BE2C (cell line): Measurements from ENCODE around the gene NOTO.

Source experiments
- DNase-seq: peaks from one replicate; pipeline ENCODE4 v3.0.0-alpha.2; 2020
- H3K27me3 ChIP-seq: fragments of 250-450 bp; sonication (Bioruptor Pico); 2 replicates; pipeline ENCODE4 v1.5.1; 2020; ENCODE audit warnings: mild to moderate bottlenecking
- H3K36me3 ChIP-seq: fragments of 250-450 bp; sonication (Bioruptor Pico); 2 replicates; pipeline ENCODE4 v1.5.1; 2020; ENCODE audit warnings: mild to moderate bottlenecking
- H3K4me1 ChIP-seq: fragments of 250-450 bp; sonication (Bioruptor Pico); 2 replicates; pipeline ENCODE4 v1.5.1; 2020
- H3K4me3 ChIP-seq: 2 replicates; pipeline ENCODE4 v1.5.1; 2011; ENCODE audit warnings: low read depth, low read length
- H3K9me3 ChIP-seq: fragments of 250-450 bp; sonication (Bioruptor Pico); 2 replicates; pipeline ENCODE4 v1.5.1; 2020
- TF ChIP-seq, protein P1 (sequence below): IDR thresholded peaks from 2 replicates; pipeline ENCODE4 v1.5.1; 2012; ENCODE audit warnings: mild to moderate bottlenecking, low read depth, low read length

Gene NOTO

DNA sequence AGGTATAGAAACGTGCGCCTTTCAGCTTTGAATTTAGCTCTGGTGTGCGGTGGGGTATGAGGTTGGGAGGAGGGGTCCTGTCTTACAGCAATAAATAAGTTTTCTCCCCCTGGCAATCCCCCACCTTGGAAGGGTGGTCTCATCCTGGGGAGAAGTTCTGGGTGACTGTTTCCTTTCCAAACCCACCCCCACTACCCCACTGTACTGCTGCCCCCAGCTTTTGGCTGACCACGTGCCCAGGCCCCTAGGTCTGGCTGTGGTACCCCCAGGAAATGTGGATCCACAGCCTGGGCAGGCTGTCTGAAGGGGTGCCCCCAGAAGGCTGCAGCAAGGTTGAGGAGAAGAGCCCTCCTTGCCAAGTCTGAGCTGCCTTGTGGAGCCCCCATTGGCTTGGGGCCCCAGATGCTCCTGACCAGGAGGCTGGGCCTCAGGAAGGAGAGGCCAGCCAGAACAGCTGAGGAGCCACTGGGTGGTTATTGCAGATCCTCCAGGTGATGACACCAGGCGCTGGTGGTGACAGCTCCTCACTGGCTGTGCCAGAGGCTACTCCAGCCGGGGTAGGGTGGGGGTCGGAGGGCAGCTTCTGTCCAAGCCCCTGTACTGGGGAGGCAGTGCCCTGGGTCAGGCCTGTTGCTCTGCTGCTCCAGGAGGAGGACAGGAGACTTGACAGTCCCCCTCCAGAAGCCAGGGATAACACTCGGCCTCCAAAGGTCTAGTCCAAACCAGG, 56.0 kb downstream of the NOTO start:
- no peaks in the 10 kb centered on the region for H3K27me3 ChIP-seq
- no peaks in the 10 kb centered on the region for H3K9me3 ChIP-seq
- DNase-seq = no peak
- TF ChIP-seq, protein P1, sequence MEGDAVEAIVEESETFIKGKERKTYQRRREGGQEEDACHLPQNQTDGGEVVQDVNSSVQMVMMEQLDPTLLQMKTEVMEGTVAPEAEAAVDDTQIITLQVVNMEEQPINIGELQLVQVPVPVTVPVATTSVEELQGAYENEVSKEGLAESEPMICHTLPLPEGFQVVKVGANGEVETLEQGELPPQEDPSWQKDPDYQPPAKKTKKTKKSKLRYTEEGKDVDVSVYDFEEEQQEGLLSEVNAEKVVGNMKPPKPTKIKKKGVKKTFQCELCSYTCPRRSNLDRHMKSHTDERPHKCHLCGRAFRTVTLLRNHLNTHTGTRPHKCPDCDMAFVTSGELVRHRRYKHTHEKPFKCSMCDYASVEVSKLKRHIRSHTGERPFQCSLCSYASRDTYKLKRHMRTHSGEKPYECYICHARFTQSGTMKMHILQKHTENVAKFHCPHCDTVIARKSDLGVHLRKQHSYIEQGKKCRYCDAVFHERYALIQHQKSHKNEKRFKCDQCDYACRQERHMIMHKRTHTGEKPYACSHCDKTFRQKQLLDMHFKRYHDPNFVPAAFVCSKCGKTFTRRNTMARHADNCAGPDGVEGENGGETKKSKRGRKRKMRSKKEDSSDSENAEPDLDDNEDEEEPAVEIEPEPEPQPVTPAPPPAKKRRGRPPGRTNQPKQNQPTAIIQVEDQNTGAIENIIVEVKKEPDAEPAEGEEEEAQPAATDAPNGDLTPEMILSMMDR = no peak
- H3K4me3 ChIP-seq = no peak overlapping the region
- no peaks in the 10 kb centered on the region for H3K4me1 ChIP-seq
- H3K36me3 ChIP-seq = peaks cover 5% of the 10 kb centered on the region

DNA sequence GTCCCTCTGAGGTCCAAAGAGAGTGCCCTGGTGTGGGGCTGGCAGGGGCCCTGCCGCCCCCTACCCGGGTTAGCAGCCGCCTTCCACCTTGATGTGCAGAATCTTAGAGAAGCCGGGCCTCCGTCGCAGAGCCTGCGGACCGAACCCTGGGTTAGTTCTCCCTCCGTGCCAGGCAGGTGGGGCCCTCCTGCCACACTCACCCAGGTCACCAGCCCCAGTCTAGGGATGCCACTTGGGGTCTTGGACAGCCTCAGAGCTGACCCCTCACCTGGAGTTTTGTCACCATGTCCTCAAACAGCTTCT, 56.5 kb downstream of the NOTO start:
- TF ChIP-seq, protein P1 = no peak
- no peaks in the 10 kb centered on the region for H3K9me3 ChIP-seq
- H3K4me1 ChIP-seq = no peaks in the 10 kb centered on the region
- H3K36me3 ChIP-seq = peaks cover 4% of the 10 kb centered on the region
- no peak overlapping the region for H3K4me3 ChIP-seq
- DNase-seq = no peak
- H3K27me3 ChIP-seq = no peaks in the 10 kb centered on the region

DNA sequence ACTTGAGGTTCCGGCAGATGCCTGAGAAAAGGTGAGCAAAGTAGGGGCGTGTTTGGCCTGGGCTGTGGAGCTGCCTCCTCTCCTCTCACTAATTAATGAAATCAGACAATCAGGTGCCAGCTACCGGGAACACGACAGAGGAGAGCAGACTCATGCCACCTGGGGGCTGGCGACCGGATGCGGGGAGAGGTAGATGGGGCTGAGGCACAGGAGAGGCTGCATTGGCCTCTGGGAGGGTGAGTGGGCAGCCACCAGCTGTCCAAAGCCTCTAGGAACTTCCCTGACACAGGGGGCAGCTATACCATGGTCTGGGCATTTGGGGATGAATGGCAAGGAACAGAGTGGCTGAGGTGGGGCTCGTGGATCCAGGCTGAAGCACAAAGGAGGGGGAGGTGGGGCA, 56.9 kb downstream of the NOTO start:
- Histone ChIP-seq H3K4me1 (no peaks in the 10 kb centered on the region), H3K27me3 (no peaks in the 10 kb centered on the region), H3K4me3 (no peak overlapping the region), H3K9me3 (no peaks in the 10 kb centered on the region), H3K36me3 (peaks cover 2% of the 10 kb centered on the region)
- DNase-seq = no peak
- TF ChIP-seq, protein P1 = no peak

DNA sequence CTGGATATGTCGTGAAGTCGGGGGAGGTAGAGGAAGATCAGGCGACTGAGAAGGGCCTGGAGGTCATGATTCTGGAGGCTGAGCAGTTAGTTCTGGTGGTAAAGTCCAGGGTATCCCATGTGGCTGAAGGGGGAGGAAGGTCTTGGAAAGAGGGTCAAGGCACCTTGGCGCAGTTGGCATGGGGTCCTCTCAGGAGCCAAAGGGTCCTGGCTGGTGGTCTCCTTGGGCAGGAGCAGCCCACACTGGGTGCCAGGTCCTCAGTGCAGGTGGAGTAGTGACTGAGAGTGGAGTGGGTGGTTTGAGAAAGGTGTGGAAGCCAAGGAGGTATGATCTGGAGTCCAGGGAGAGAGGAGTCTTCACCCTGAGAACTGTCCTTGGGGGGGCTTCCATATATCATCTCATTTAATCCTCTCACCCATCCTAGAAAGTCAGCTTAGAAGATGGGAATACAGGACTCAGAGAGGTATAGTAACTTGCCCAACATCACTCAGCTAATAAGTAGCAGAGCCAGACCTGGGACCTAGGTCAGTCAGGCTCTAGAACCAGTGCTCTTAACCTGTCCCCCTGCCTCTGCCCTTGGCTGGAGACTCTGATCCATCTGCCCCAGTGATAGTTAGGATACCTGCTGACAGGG, 57.4 kb downstream of the NOTO start:
- Histone ChIP-seq H3K27me3 (no peaks in the 10 kb centered on the region), H3K36me3 (no peaks in the 10 kb centered on the region), H3K9me3 (no peaks in the 10 kb centered on the region), H3K4me3 (no peak overlapping the region), H3K4me1 (no peaks in the 10 kb centered on the region)
- DNase-seq = no peak
- TF ChIP-seq, protein P1 = no peak

DNA sequence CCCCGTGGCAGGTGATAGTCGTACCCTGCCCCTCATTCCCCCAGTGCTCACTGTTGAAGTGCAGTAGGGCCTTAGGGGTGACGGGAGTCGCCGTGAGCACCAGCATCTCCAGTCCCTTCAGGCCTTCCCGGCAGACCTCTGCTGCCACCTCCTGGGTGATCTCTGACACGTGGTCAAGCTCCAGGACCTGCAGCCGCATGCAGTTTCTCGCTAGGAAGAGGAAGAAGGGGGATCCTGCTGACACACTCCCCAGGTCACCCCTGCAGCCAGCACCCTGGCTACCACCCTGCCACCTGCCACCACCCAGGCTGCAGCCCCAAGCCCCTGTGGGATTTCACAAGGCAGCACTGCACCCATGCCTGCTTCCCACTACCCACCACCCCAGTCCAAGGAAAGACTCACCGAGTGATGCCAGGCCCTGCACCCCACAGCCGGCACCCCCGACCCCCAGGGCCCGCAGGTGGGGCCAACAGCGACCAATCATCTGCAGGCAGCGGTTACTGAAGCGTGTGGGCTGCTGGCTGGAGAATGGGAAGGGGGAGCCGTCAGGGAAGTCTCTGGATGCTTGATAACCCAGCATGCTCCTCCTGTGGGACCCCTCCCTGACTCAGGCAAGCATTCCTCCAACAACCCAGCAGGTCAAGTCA, 58.1 kb downstream of the NOTO start:
- Histone ChIP-seq H3K4me1 (no peaks in the 10 kb centered on the region), H3K9me3 (no peaks in the 10 kb centered on the region), H3K4me3 (no peak overlapping the region), H3K27me3 (no peaks in the 10 kb centered on the region), H3K36me3 (no peaks in the 10 kb centered on the region)
- DNase-seq = peak; percentile 54
- TF ChIP-seq, protein P1 = peak; percentile 50
